Hepatocyte (in vitro differentiated cells): Measurements from ENCODE around the gene PIK3R2.

ENCODE experiments used
- CTCF ChIP-seq: fragments of 200-600 bp; sonication (generic); IDR thresholded peaks from 2 replicates; pipeline ENCODE4 v1.5.1; 2016; ENCODE audit warnings: antibody characterized with exemption, mild to moderate bottlenecking; ENCODE audit not compliant: poor library complexity
- EZH2 ChIP-seq: fragments of 200-600 bp; sonication (generic); IDR thresholded peaks from 2 replicates; pipeline ENCODE4 v1.6.1; 2016; ENCODE audit warnings: antibody characterized with exemption, mild to moderate bottlenecking, borderline replicate concordance

- TF ChIP-seq CTCF (no peak), EZH2 (no peak)
Measured at GRCh38 chr19:18117364-18117691, 35.6 kb upstream of the PIK3R2 start.
